Ishikawa (cell line): ENCODE results near the gene HAO1.

Experiments
- CEBPB ChIP-seq: IDR thresholded peaks from 2 replicates; pipeline ENCODE4 v1.6.1; 2012
- CREB1 ChIP-seq: IDR thresholded peaks from 2 replicates; pipeline ENCODE4 v1.6.1; 2012; ENCODE audit warnings: low read depth
- EGR1 ChIP-seq: IDR thresholded peaks from 2 replicates; pipeline ENCODE4 v1.6.1; 2012
- EP300 ChIP-seq: IDR thresholded peaks from 2 replicates; pipeline ENCODE4 v1.6.1; 2012; ENCODE audit warnings: borderline replicate concordance
- FOXM1 ChIP-seq: IDR thresholded peaks from 2 replicates; pipeline ENCODE4 v1.6.1; 2012; ENCODE audit warnings: low read depth, borderline replicate concordance
- NFIC ChIP-seq: IDR thresholded peaks from 2 replicates; pipeline ENCODE4 v1.6.1; 2012
- RAD21 ChIP-seq: IDR thresholded peaks from 2 replicates; pipeline ENCODE4 v1.6.1; 2012; ENCODE audit warnings: low read depth
- TAF1 ChIP-seq: IDR thresholded peaks from 2 replicates; pipeline ENCODE4 v1.6.1; 2012; ENCODE audit warnings: low read depth, mild to moderate bottlenecking
- TCF12 ChIP-seq: IDR thresholded peaks from 2 replicates; pipeline ENCODE4 v1.6.1; 2012; ENCODE audit warnings: low read depth
- TEAD4 ChIP-seq: IDR thresholded peaks from 2 replicates; pipeline ENCODE4 v1.6.1; 2012
- YY1 ChIP-seq: IDR thresholded peaks from 2 replicates; pipeline ENCODE4 v1.6.1; 2012; ENCODE audit warnings: low read depth
- ZBTB7A ChIP-seq: IDR thresholded peaks from 2 replicates; pipeline ENCODE4 v1.6.1; 2012; ENCODE audit warnings: low read depth
- TF ChIP-seq, protein P1 (sequence below): IDR thresholded peaks from 2 replicates; pipeline ENCODE4 v1.6.1; 2012
- TF ChIP-seq, protein P2 (sequence below): IDR thresholded peaks from 2 replicates; pipeline ENCODE4 v1.6.1; 2012; ENCODE audit warnings: low read depth, mild to moderate bottlenecking
- TF ChIP-seq, protein P3 (sequence below): IDR thresholded peaks from 2 replicates; pipeline ENCODE4 v1.6.1; 2012

HAO1 gene

DNA sequence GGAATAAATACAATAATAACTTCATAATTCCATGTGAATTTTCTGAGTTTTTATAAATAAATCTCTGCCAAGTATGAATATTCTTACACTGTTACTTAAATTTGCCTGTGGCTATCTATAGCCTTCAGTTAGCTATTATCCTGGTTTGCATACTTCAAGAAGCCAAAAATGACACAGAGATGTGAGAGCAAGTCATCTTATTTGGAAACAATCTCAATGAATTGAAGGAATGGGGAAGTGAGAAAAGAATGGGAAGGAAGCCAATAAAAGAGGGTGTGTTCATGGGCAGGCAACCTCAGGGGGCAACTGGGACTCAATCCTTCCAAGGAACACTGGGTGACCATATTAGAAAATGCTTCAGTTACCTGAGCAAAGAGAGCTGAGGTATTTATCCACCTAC is 9.9 kb downstream of the HAO1 start:
- TF ChIP-seq, protein P1, sequence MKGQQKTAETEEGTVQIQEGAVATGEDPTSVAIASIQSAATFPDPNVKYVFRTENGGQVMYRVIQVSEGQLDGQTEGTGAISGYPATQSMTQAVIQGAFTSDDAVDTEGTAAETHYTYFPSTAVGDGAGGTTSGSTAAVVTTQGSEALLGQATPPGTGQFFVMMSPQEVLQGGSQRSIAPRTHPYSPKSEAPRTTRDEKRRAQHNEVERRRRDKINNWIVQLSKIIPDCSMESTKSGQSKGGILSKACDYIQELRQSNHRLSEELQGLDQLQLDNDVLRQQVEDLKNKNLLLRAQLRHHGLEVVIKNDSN: no peak
- TF ChIP-seq, protein P2, sequence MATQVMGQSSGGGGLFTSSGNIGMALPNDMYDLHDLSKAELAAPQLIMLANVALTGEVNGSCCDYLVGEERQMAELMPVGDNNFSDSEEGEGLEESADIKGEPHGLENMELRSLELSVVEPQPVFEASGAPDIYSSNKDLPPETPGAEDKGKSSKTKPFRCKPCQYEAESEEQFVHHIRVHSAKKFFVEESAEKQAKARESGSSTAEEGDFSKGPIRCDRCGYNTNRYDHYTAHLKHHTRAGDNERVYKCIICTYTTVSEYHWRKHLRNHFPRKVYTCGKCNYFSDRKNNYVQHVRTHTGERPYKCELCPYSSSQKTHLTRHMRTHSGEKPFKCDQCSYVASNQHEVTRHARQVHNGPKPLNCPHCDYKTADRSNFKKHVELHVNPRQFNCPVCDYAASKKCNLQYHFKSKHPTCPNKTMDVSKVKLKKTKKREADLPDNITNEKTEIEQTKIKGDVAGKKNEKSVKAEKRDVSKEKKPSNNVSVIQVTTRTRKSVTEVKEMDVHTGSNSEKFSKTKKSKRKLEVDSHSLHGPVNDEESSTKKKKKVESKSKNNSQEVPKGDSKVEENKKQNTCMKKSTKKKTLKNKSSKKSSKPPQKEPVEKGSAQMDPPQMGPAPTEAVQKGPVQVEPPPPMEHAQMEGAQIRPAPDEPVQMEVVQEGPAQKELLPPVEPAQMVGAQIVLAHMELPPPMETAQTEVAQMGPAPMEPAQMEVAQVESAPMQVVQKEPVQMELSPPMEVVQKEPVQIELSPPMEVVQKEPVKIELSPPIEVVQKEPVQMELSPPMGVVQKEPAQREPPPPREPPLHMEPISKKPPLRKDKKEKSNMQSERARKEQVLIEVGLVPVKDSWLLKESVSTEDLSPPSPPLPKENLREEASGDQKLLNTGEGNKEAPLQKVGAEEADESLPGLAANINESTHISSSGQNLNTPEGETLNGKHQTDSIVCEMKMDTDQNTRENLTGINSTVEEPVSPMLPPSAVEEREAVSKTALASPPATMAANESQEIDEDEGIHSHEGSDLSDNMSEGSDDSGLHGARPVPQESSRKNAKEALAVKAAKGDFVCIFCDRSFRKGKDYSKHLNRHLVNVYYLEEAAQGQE: no peak
- TF ChIP-seq TAF1: no peak
- TF ChIP-seq YY1: no peak
- no peak for TF ChIP-seq TEAD4
- no peak for TF ChIP-seq EGR1
- TF ChIP-seq NFIC: no peak
- no peak for TF ChIP-seq EP300
- TF ChIP-seq FOXM1: no peak
- TF ChIP-seq CREB1: no peak
- TF ChIP-seq RAD21: no peak
- TF ChIP-seq TCF12: no peak
- TF ChIP-seq CEBPB: no peak
- TF ChIP-seq, protein P3, sequence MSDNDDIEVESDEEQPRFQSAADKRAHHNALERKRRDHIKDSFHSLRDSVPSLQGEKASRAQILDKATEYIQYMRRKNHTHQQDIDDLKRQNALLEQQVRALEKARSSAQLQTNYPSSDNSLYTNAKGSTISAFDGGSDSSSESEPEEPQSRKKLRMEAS: no peak
- no peak for TF ChIP-seq ZBTB7A

DNA sequence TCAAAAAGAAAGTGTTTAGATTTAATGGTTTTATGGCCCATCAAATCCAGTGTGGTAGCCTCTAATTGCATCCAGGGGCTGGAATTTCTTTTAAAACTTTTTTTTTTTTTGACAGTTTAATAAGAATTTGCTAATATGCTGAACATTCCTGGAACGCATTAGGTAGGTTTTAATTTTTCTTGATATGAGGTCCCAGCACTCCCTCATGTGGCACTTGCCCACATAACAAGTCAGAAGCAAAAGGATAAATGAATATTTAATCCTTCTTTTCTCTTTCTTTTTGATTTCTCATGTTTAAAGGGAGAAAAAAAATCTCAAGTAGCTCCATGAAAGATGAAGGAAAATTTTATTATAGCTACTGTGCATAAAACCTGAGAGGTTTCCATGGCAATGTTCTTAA is 13.5 kb downstream of the HAO1 start:
- peak; percentile 56 for TF ChIP-seq RAD21
- TF ChIP-seq CREB1: no peak
- TF ChIP-seq, protein P2: no peak

DNA sequence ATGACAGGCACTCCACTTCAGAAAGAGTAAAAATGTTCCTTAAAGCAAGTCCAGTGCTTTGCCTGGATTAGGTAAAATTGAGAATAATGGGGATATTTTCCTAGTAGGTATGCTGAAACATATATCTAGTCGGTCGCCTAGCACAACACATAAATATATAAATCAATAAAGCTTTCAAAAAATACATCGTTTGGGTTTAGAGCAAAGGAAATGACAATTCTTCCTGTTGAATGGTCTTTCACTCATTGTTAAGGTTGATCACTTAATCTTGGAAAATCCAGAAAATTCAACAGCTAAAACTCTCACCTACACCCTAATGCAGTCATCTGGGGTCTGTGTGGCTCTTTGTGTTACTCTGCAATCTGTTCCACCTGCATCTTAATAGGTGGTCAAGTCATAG is 13.9 kb downstream of the HAO1 start:
- TF ChIP-seq YY1: no peak

DNA sequence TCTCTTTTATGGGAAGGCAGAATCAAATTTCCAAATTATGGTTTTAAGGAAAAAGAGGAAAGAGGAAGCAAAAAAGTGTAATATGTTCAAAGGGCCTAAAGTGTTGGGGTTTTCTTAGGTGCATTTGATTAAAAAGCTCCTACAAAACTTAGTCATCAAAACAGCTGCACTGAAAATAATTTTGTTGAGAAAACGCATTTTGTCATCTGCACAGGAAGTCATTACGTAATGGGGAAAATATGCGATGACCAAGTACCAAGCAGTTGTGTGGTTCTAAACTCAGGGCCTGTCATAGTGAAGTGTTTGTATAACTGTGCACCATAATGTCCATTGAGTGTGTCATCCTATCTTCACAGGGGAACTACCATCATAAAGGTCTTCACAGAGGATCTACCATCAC is 15.6 kb downstream of the HAO1 start:
- TF ChIP-seq, protein P2: no peak
- TF ChIP-seq EP300 (no peak), ZBTB7A (no peak), EGR1 (no peak), NFIC (no peak), FOXM1 (no peak), CEBPB (no peak), TEAD4 (no peak), YY1 (no peak), TCF12 (no peak), TAF1 (no peak), RAD21 (no peak), CREB1 (no peak)
- TF ChIP-seq, protein P1: no peak
- TF ChIP-seq, protein P3: no peak

DNA sequence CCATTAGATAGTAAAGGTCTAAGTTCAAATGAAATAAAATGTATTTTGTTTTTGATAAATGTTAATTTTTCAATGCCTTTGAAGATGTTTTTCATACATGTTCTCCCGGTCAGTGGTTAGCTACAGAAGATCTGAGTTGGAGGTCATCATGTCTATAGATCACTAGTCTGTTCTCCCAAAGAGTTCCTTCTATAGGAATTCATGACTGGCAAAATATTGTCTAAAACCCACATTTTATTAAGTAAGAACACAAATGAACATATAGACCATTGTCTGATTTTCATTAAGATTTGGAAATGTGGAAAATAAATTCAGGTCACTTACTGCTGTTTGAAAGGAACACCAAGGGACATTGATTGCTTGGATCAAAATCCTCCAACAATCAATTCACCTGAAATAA is 23.6 kb downstream of the HAO1 start:
- TF ChIP-seq CEBPB: no peak
- TF ChIP-seq EGR1: no peak
- TF ChIP-seq, protein P3: no peak
- TF ChIP-seq CREB1: no peak
- TF ChIP-seq, protein P1: no peak
- no peak for TF ChIP-seq ZBTB7A
- TF ChIP-seq TAF1: no peak
- TF ChIP-seq FOXM1: no peak
- no peak for TF ChIP-seq NFIC
- TF ChIP-seq EP300: no peak
- TF ChIP-seq TEAD4: no peak
